ENCODE data around the gene SLC25A45.

DNA sequence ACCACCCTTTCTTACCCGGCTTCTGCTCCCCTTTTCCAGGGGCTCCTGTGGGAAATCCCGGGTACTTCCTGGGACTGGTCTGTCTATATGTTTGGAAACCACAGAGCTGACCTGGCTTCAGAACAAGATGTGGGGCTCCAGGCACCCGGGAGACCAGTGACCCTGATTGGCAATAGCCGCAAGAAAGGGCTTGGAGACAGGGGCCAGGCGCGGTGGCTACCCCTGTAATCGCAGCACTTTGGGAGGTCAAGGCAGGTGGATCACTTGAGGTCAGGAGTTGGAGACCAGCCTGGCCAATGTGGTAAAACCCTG lies 37.0 kb upstream of the SLC25A45 start:
- TF ChIP-seq, protein P1, sequence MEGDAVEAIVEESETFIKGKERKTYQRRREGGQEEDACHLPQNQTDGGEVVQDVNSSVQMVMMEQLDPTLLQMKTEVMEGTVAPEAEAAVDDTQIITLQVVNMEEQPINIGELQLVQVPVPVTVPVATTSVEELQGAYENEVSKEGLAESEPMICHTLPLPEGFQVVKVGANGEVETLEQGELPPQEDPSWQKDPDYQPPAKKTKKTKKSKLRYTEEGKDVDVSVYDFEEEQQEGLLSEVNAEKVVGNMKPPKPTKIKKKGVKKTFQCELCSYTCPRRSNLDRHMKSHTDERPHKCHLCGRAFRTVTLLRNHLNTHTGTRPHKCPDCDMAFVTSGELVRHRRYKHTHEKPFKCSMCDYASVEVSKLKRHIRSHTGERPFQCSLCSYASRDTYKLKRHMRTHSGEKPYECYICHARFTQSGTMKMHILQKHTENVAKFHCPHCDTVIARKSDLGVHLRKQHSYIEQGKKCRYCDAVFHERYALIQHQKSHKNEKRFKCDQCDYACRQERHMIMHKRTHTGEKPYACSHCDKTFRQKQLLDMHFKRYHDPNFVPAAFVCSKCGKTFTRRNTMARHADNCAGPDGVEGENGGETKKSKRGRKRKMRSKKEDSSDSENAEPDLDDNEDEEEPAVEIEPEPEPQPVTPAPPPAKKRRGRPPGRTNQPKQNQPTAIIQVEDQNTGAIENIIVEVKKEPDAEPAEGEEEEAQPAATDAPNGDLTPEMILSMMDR (IDR thresholded peaks at IDR 0.05) = no peak
- TF ChIP-seq POLR2A (IDR thresholded peaks at IDR 0.05) = no peak
